ENCODE measurements around the gene SHMT1.
"Not testable (repeated sequence)": the region's sequence is repeated elsewhere in the genome, so short reads cannot be mapped to it uniquely, and the experiment has no call there.

- TF ChIP-seq CTCF (IDR thresholded peaks at IDR 0.05; ENCODE audit: insufficient read depth, low read depth, low read length); EZH2 (IDR thresholded peaks at IDR 0.05; ENCODE audit: insufficient read depth, low read length): not testable (repeated sequence)
Observed at GRCh38 chr17:18412001-18412538, 48.7 kb upstream of the SHMT1 start.

All from astrocyte (in vitro differentiated cells and primary cell).